ENCODE results near the gene RBMS2. TPM values are rescaled to one million over a fixed set of nuclear protein-coding genes. Genes with fewer than 3 reads are reported as not detected.
A peak's percentile ranks its signal among the peaks of the same experiment; 100 is the strongest.

The RBMS2 gene
- total RNA-seq, 1 donor from 2014 or later = 20.6 TPM

- TF ChIP-seq POLR2A (IDR thresholded peaks at IDR 0.05) (no peak), POLR2AphosphoS5 (IDR thresholded peaks at IDR 0.05; ENCODE audit: insufficient read depth in 1 of 2, low read depth in 1 of 2) (peak; percentile 69 to 98), CTCF (IDR thresholded peaks at IDR 0.05) (peak; percentile 22 to 48 (median 40))
- peaks cover 0 to 43% of the 10 kb centered on the region in 2 donors for H3K36me3 ChIP-seq
- no peaks in the 10 kb centered on the region for H3K9me3 ChIP-seq
- peak; percentile 100 for DNase-seq (ENCODE audit: extremely low spot score in 2 of 2)
- H3K27me3 ChIP-seq = no peaks in the 10 kb centered on the region
- peak overlapping the region; percentile 74 to 94 for H3K4me3 ChIP-seq
- intact Hi-C loops (cut with DNase I) = loop anchor here (10.0 kb wide), 1 partner anchor 122 kb away; no protein-coding TSS in a partner anchor
- peaks cover 43% of the 10 kb centered on the region for H3K4me1 ChIP-seq
- peak overlapping the region; percentile 100 for H3K27ac ChIP-seq
These were observed 115.3 kb downstream of the RBMS2 start for GRCh38 chr12:56636675-56637540.

GRCh38 chr12:56637621-56638020, 116.0 kb downstream of the RBMS2 start:
- Histone ChIP-seq H3K4me1 (peaks cover 36% of the 10 kb centered on the region), H3K27ac (peak overlapping the region; percentile 100), H3K9me3 (no peaks in the 10 kb centered on the region), H3K27me3 (no peaks in the 10 kb centered on the region), H3K4me3 (no peak overlapping the region), H3K36me3 (peaks cover 2 to 50% of the 10 kb centered on the region in 2 donors)
- no peak for TF ChIP-seq CTCF (IDR thresholded peaks at IDR 0.05)
- TF ChIP-seq POLR2AphosphoS5 (IDR thresholded peaks at IDR 0.05; ENCODE audit: insufficient read depth in 1 of 2, low read depth in 1 of 2) = no peak
- no peak for TF ChIP-seq POLR2A (IDR thresholded peaks at IDR 0.05)
- intact Hi-C loops (cut with DNase I) = loop anchor here (10.0 kb wide), 1 partner anchor 123 kb away; no protein-coding TSS in a partner anchor
- DNase-seq (ENCODE audit: extremely low spot score in 2 of 2) = no peak

DNA sequence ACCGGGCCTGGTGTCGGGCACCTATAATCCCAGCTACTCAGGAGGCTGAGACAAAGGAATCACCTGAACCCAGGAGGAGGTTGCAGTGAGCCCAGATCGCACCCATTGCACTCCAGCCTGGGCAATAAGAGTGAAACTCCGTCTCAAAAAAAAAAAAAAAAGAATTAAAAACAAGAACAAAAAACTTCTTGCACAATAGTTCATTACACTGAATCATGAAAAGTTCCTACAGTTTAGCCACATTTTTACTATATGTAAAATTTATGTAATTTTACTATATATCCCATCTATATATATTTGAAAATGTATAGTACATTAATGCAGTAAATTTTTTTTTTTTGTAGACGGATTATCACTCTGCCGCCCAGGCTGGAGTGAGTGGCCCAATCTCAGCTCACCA, 119.6 kb downstream of the RBMS2 start:
- no peak for DNase-seq (ENCODE audit: extremely low spot score in 2 of 2)
- H3K4me1 ChIP-seq = peaks cover 31% of the 10 kb centered on the region
- intact Hi-C loops (cut with DNase I) = loop anchor here (5.0 kb wide), 1 partner anchor 46 kb away; the partner anchor contains the start of gene PTGES3
- H3K4me3 ChIP-seq = no peak overlapping the region
- peaks cover 3 to 71% of the 10 kb centered on the region in 2 donors for H3K36me3 ChIP-seq
- H3K27ac ChIP-seq = no peak overlapping the region
- TF ChIP-seq CTCF (IDR thresholded peaks at IDR 0.05) = no peak
- TF ChIP-seq POLR2A (IDR thresholded peaks at IDR 0.05) = no peak
- TF ChIP-seq POLR2AphosphoS5 (IDR thresholded peaks at IDR 0.05; ENCODE audit: insufficient read depth in 1 of 2, low read depth in 1 of 2) = no peak
- no peaks in the 10 kb centered on the region for H3K27me3 ChIP-seq
- no peaks in the 10 kb centered on the region for H3K9me3 ChIP-seq

DNA sequence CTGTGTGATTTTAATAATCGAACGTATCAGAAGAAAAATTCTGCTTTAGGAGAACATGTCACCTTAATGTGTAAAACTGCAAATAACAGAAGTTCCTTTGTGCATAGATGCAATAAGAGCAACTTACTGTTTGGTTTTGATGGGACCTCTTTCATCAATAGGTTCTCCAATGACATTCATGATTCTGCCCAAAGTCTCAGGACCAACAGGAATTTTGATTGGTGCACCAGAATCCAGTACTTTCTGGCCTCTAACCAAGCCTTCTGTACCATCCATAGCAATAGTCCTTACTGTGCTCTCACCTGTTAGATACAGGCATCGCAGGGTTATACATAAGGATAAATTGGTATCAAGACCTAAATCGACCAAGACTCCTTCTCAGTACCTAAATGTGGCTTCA, 123.0 kb downstream of the RBMS2 start:
- H3K36me3 ChIP-seq = peaks cover 3 to 50% of the 10 kb centered on the region in 2 donors
- intact Hi-C loops (cut with DNase I) = loop anchor here (5.0 kb wide), 1 partner anchor 43 kb away; the partner anchor contains the start of gene PTGES3
- H3K27ac ChIP-seq = peak overlapping the region; percentile 95
- H3K4me3 ChIP-seq = peak overlapping the region; percentile 83 to 98
- no peaks in the 10 kb centered on the region for H3K9me3 ChIP-seq
- H3K27me3 ChIP-seq = no peaks in the 10 kb centered on the region
- TF ChIP-seq POLR2AphosphoS5 (IDR thresholded peaks at IDR 0.05; ENCODE audit: insufficient read depth in 1 of 2, low read depth in 1 of 2) = no peak
- TF ChIP-seq POLR2A (IDR thresholded peaks at IDR 0.05) = no peak
- no peak for DNase-seq (ENCODE audit: extremely low spot score in 2 of 2)
- peaks cover 26% of the 10 kb centered on the region for H3K4me1 ChIP-seq

- Histone ChIP-seq H3K4me3 (peak overlapping the region; percentile 83 to 98), H3K9me3 (no peaks in the 10 kb centered on the region), H3K27me3 (no peaks in the 10 kb centered on the region), H3K4me1 (peaks cover 26% of the 10 kb centered on the region), H3K27ac (peak overlapping the region; percentile 95), H3K36me3 (peaks cover 3 to 44% of the 10 kb centered on the region in 2 donors)
- TF ChIP-seq POLR2A (IDR thresholded peaks at IDR 0.05) = no peak
- intact Hi-C loops (cut with DNase I) = no loop called here
- no peak for DNase-seq (ENCODE audit: extremely low spot score in 2 of 2)
These were observed 123.6 kb downstream of the RBMS2 start for GRCh38 chr12:56645201-56645716.

Small RNA genes lying within 50 kb of the gene (small RNA-seq; reads per million reads assigned to genes)
- gene RNU6-343P (not detected), gene SNORD59A (17,762 reads per million, percentile 100 among the genes with 10 or more reads in this experiment)

Other genes starting within 250 kb of the RBMS2 start
- gene CS, start 221.5 kb upstream of the RBMS2 start, total RNA-seq = 140 TPM
- gene CNPY2, start 205.8 kb upstream of the RBMS2 start, total RNA-seq = 65.6 TPM
- gene PAN2, start 187.8 kb upstream of the RBMS2 start, total RNA-seq = 37.6 TPM
- not detected for gene IL23A, start 182.9 kb upstream of the RBMS2 start, total RNA-seq
- gene STAT2, start 161.7 kb upstream of the RBMS2 start, total RNA-seq = 109 TPM
- not detected for gene APOF, start 159.0 kb upstream of the RBMS2 start, total RNA-seq
- gene TIMELESS, start 72.4 kb upstream of the RBMS2 start, total RNA-seq = 6.1 TPM
- gene MIP, start 67.2 kb upstream of the RBMS2 start, total RNA-seq = not detected
- 1.7 TPM for gene SPRYD4, start 53.2 kb upstream of the RBMS2 start, total RNA-seq
- 5.2 TPM for gene GLS2, start 33.7 kb upstream of the RBMS2 start, total RNA-seq
- 92.8 TPM for gene BAZ2A, start 108.5 kb downstream of the RBMS2 start, total RNA-seq
- gene ATP5F1B, start 124.2 kb downstream of the RBMS2 start, total RNA-seq = 405 TPM
- gene PTGES3, start 166.5 kb downstream of the RBMS2 start, total RNA-seq = 81.0 TPM
- 1,274 TPM for gene NACA, start 203.5 kb downstream of the RBMS2 start, total RNA-seq
- 12.8 TPM for gene PRIM1, start 230.5 kb downstream of the RBMS2 start, total RNA-seq
- 32.4 TPM for gene HSD17B6, start 241.5 kb downstream of the RBMS2 start, total RNA-seq

Measured in vagina (tissue), 2 donors.